ENCODE results near the gene ATP9B. TPM values are rescaled to one million over a fixed set of nuclear protein-coding genes. Genes with fewer than 3 reads are reported as not detected.

Gene ATP9B
- total RNA-seq, 1 experiment from 2014 or later: 25.5 TPM

DNA sequence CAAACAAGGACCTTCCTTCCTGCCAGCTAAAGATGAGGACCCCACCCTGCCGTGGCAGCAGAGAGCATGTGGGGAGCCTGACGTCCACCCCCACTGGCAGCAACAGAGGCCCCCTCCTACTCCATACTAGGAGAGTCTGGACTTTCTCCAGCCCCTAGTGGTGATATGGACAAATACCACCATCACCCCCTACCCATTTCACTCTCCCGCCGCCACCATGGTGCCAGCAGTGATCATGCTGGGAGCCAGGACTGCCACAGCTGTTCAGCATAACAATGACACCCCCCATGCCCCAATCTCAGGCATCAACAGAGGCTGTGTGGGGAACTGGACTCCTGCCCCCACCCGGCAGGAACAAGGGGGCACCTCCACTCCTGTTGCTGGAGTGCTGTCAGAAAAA lies 42.7 kb upstream of the ATP9B start:
- intact Hi-C loops (cut with micrococcal nuclease): no loop called here
- no peak overlapping the region for H3K4me3 Mint-ChIP-seq (ENCODE audit: unreplicated experiment)
- ChIA-PET POLR2A (interaction anchor here (0.6 kb wide), 1 partner anchor 9 kb away, joined by 3 read pairs; no protein-coding TSS in a partner anchor), CTCF (no interaction called here)
- no TSS peak for BruUV-seq (replicated peaks)
- no peak overlapping the region for H3K27ac Mint-ChIP-seq (ENCODE audit: low read depth, unreplicated experiment)
- TF ChIP-seq, protein P1, sequence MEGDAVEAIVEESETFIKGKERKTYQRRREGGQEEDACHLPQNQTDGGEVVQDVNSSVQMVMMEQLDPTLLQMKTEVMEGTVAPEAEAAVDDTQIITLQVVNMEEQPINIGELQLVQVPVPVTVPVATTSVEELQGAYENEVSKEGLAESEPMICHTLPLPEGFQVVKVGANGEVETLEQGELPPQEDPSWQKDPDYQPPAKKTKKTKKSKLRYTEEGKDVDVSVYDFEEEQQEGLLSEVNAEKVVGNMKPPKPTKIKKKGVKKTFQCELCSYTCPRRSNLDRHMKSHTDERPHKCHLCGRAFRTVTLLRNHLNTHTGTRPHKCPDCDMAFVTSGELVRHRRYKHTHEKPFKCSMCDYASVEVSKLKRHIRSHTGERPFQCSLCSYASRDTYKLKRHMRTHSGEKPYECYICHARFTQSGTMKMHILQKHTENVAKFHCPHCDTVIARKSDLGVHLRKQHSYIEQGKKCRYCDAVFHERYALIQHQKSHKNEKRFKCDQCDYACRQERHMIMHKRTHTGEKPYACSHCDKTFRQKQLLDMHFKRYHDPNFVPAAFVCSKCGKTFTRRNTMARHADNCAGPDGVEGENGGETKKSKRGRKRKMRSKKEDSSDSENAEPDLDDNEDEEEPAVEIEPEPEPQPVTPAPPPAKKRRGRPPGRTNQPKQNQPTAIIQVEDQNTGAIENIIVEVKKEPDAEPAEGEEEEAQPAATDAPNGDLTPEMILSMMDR (IDR thresholded peaks at IDR 0.05; ENCODE audit: unreplicated experiment): no peak
- no peaks in the 10 kb centered on the region for H3K4me1 Mint-ChIP-seq (ENCODE audit: insufficient read depth, unreplicated experiment)
- H3K36me3 Mint-ChIP-seq (ENCODE audit: insufficient read depth, unreplicated experiment): no peaks in the 10 kb centered on the region
- no peaks in the 10 kb centered on the region for H3K27me3 Mint-ChIP-seq (ENCODE audit: insufficient read depth, unreplicated experiment)
- DNase-seq (ENCODE audit: unreplicated experiment): no peak
- H3K9me3 Mint-ChIP-seq (ENCODE audit: unreplicated experiment): peaks cover 15% of the 10 kb centered on the region

DNA sequence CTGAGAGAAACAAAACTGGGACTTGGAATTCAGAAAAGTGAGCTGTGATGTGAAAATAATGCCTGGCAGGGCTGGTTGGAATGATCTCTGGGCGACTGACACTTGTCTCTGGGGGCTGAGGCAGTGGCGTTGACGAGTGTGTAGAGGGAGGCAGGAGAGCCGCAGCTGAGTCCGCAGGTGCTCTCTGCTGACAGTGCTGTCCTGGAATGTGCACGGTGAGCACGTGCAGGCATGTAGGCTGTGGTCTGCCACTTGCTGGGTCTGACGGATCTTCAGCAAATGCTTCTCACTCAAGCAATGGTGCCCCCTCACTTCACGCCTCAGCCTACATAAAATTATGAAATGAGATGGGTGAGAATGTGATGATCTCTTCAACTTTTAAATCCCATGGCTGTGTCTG lies 38.5 kb upstream of the ATP9B start:
- Mint-ChIP-seq H3K27me3 (ENCODE audit: insufficient read depth, unreplicated experiment) (no peaks in the 10 kb centered on the region), H3K4me3 (ENCODE audit: unreplicated experiment) (no peak overlapping the region), H3K27ac (ENCODE audit: low read depth, unreplicated experiment) (no peak overlapping the region), H3K36me3 (ENCODE audit: insufficient read depth, unreplicated experiment) (no peaks in the 10 kb centered on the region), H3K4me1 (ENCODE audit: insufficient read depth, unreplicated experiment) (no peaks in the 10 kb centered on the region), H3K9me3 (ENCODE audit: unreplicated experiment) (peaks cover 15% of the 10 kb centered on the region)
- ChIA-PET POLR2A (no interaction called here), CTCF (no interaction called here)
- intact Hi-C loops (cut with micrococcal nuclease): no loop called here
- TF ChIP-seq, protein P1 (IDR thresholded peaks at IDR 0.05; ENCODE audit: unreplicated experiment): no peak
- no peak for DNase-seq (ENCODE audit: unreplicated experiment)
- no TSS peak for BruUV-seq (replicated peaks)

DNA sequence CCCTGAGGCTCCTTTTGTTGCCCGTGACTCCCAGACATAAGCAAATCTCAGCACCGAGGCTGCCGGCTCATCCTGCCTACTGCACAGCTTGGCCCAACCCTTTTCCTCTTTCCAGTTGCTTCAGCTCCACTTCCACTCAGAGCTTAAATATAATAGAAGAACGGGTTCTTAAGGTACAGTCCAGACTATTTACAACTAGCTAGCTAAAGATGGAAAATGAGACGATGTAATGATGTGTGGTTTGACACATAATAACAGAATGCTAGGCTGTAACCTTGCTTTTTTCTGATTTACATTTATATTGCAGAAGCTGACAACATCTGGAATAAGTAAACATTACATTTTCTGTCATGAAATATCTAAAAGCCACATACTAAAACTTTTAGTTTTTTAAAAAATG lies 26.9 kb upstream of the ATP9B start:
- Mint-ChIP-seq H3K27me3 (ENCODE audit: insufficient read depth, unreplicated experiment) (peaks cover 12% of the 10 kb centered on the region), H3K36me3 (ENCODE audit: insufficient read depth, unreplicated experiment) (no peaks in the 10 kb centered on the region), H3K4me1 (ENCODE audit: insufficient read depth, unreplicated experiment) (no peaks in the 10 kb centered on the region), H3K9me3 (ENCODE audit: unreplicated experiment) (peaks cover 4% of the 10 kb centered on the region), H3K4me3 (ENCODE audit: unreplicated experiment) (no peak overlapping the region), H3K27ac (ENCODE audit: low read depth, unreplicated experiment) (no peak overlapping the region)
- ChIA-PET CTCF (interaction anchor here (0.5 kb wide), 1 partner anchor 146 kb away, joined by 3 read pairs; no protein-coding TSS in a partner anchor), POLR2A (no interaction called here)
- no peak for DNase-seq (ENCODE audit: unreplicated experiment)
- intact Hi-C loops (cut with micrococcal nuclease): no loop called here
- BruUV-seq (replicated peaks): no TSS peak
- TF ChIP-seq, protein P1 (IDR thresholded peaks at IDR 0.05; ENCODE audit: unreplicated experiment): no peak

DNA sequence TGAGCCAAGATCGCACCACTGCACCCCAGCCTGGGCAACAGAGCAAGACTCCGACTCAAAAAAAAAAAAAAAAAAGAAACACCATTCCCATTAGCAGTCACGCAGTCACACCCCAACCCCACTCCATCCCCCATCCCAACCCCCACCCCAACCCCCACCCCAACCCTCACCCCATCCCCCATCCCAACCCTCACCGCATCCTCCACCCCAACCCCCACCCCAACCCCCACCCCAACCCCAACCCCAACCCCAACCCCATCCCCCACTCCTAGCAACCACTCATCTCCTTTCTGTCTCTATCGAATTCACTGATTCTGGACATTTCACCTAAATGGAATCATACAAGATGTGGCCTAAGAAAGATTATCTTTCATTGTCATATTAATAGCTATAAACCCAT lies 25.9 kb upstream of the ATP9B start:
- H3K9me3 Mint-ChIP-seq (ENCODE audit: unreplicated experiment): no peaks in the 10 kb centered on the region
- H3K4me3 Mint-ChIP-seq (ENCODE audit: unreplicated experiment): no peak overlapping the region
- H3K27me3 Mint-ChIP-seq (ENCODE audit: insufficient read depth, unreplicated experiment): peaks cover 12% of the 10 kb centered on the region
- BruUV-seq (replicated peaks): no TSS peak
- H3K36me3 Mint-ChIP-seq (ENCODE audit: insufficient read depth, unreplicated experiment): no peaks in the 10 kb centered on the region
- H3K4me1 Mint-ChIP-seq (ENCODE audit: insufficient read depth, unreplicated experiment): no peaks in the 10 kb centered on the region
- POLR2A ChIA-PET: no interaction called here
- DNase-seq (ENCODE audit: unreplicated experiment): no peak
- TF ChIP-seq, protein P1 (IDR thresholded peaks at IDR 0.05; ENCODE audit: unreplicated experiment): no peak
- CTCF ChIA-PET: interaction anchor here (0.5 to 1.2 kb wide), 2 partner anchors 11 to 52 kb away, joined by 3 to 5 read pairs; no protein-coding TSS in a partner anchor
- intact Hi-C loops (cut with micrococcal nuclease): no loop called here
- H3K27ac Mint-ChIP-seq (ENCODE audit: low read depth, unreplicated experiment): no peak overlapping the region
